GM12878 (cell line): ENCODE results near the gene ITGA4. TPM values are rescaled to one million over a fixed set of nuclear protein-coding genes. Genes with fewer than 3 reads are reported as not detected.

Experiments
- ATAC-seq: fragments of 200-7000 bp; cut with Tn5 transposase; 3 replicates; pipeline ENCODE4 v1.9.1; 2020; ENCODE audit warnings: mild to moderate bottlenecking, moderate library complexity
- BruUV-seq: library from RNA; stranded (reverse); fragments of 400-500 nt; replicated peaks from 2 replicates; lab custom pipeline; 2021; lab: Mats Ljungman, UMichigan
- CTCF ChIA-PET: fragments of 300-600 bp; sonication (Branson Sonifier 250); formaldehyde crosslinking; extraction: SDS; loops from one replicate; lab custom pipeline; 2021; ENCODE audit warnings: inconsistent platforms; lab: Yijun Ruan, JAX
- POLR2A ChIA-PET: fragments of 350-600 bp; formaldehyde crosslinking; extraction: SDS; loops from one replicate; lab custom pipeline; 2021; ENCODE audit warnings: inconsistent platforms; lab: Charles Lee
- RAD21 ChIA-PET: fragments of 300-600 bp; sonication (Branson Sonifier 250); formaldehyde crosslinking; loops from one replicate; lab custom pipeline; 2023; ENCODE audit warnings: antibody characterized with exemption; ENCODE audit not compliant: unreplicated experiment; lab: Charles Lee
- SMC1A ChIA-PET: fragments of 300-600 bp; sonication (Branson Sonifier 250); formaldehyde crosslinking; loops from one replicate; lab custom pipeline; 2023; ENCODE audit not compliant: unreplicated experiment, uncharacterized antibody; lab: Charles Lee
- DNase-seq: peaks from one replicate; pipeline ENCODE4 v3.0.0-alpha.2; 2011; ENCODE audit warnings: low read depth, low spot score
- FAIRE-seq: peaks from 3 replicates; lab custom pipeline; 2011; peaks lifted over from hg19 to GRCh38; lab: Jason Lieb, UNC
- H2AFZ ChIP-seq: 2 replicates; pipeline ENCODE4 v1.6.0; 2011; ENCODE audit warnings: low read depth, low read length, control low read depth; ENCODE audit not compliant: control insufficient read depth
- H3K27ac ChIP-seq: 2 replicates; pipeline ENCODE4 v1.5.1; 2011; ENCODE audit warnings: control low read depth; ENCODE audit not compliant: control insufficient read depth, insufficient read depth
- H3K27me3 ChIP-seq, 2 experiments: replicated peaks in 1 of 2; 2 replicates each; pipeline versions ENCODE4 v1.6.0 to v1.6.1; 2011; ENCODE audit warnings: low read length in 1 of 2; ENCODE audit not compliant: control insufficient read depth in 2 of 2, insufficient read depth in 2 of 2
- H3K36me3 ChIP-seq, 2 experiments: 2 replicates each; pipeline ENCODE4 v1.5.1; 2011; ENCODE audit warnings: low read length in 1 of 2; ENCODE audit not compliant: control insufficient read depth in 2 of 2, insufficient read depth in 2 of 2
- H3K4me1 ChIP-seq: 2 replicates; pipeline ENCODE4 v1.6.1; 2011; ENCODE audit warnings: mild to moderate bottlenecking, low read length, moderate library complexity, mixed read lengths; ENCODE audit not compliant: control insufficient read depth, insufficient read depth
- H3K4me2 ChIP-seq: 2 replicates; pipeline ENCODE4 v1.6.0; 2011; ENCODE audit warnings: control low read depth; ENCODE audit not compliant: control insufficient read depth, insufficient read depth
- H3K4me3 ChIP-seq: fragments of 200-600 bp; sonication (generic); 2 replicates; pipeline ENCODE4 v1.5.1; 2016
- H3K79me2 ChIP-seq: 2 replicates; pipeline ENCODE4 v1.6.0; 2011; ENCODE audit warnings: low read length; ENCODE audit not compliant: control insufficient read depth, insufficient read depth
- H3K9ac ChIP-seq: 2 replicates; pipeline ENCODE4 v1.8.0; 2011; ENCODE audit warnings: low read length, control low read depth, mixed read lengths; ENCODE audit not compliant: control insufficient read depth, insufficient read depth
- H3K9me3 ChIP-seq: replicated peaks from 3 replicates; pipeline ENCODE4 v1.5.1; 2011; ENCODE audit warnings: mild to moderate bottlenecking, low read length; ENCODE audit not compliant: control insufficient read depth, insufficient read depth
- H4K20me1 ChIP-seq: 2 replicates; pipeline ENCODE4 v1.6.0; 2011; ENCODE audit not compliant: control insufficient read depth, insufficient read depth
- CUX1 ChIP-seq: IDR thresholded peaks from 2 replicates; pipeline ENCODE4 v1.6.1; 2012; ENCODE audit warnings: improper control_type of control experiment, low read depth, low read length; ENCODE audit not compliant: insufficient replicate concordance
- IKZF1 ChIP-seq: fragments of 450-650 bp; conservative IDR thresholded peaks from 2 replicates; pipeline ENCODE4 v1.6.1; 2017; ENCODE audit warnings: antibody characterized with exemption, mild to moderate bottlenecking
- WGBS: methylation state at CpG from one replicate; pipeline ENCODE4 v1.1.6; 2016; ENCODE audit warnings: low lambda C conversion rate; ENCODE audit not compliant: insufficient replicate concordance, insufficient coverage; ENCODE audit errors: missing lambda C conversion rate; 5-methylcytosine and 5-hydroxymethylcytosine counted together
- in situ Hi-C: fragments of 300-500 bp; cut with MboI; formaldehyde crosslinking; loops from 9 replicates; pipeline ENCODE4 v1.14.3; 2018; ENCODE audit warnings: mixed read lengths
- intact Hi-C: fragments of 100-400 bp; cut with micrococcal nuclease; formaldehyde crosslinking; loops from one replicate; pipeline ENCODE4 v1.14.2; 2022; ENCODE audit not compliant: unreplicated experiment
- polyA plus RNA-seq, 11 experiments: library from polyadenylated mRNA; depleted of rRNA in 4 of 11; unstranded in 6 of 11; stranded (reverse) in 5 of 11; fragments of >200 nt; fragmentation: Nextera tagmentation in 4 of 11; fragmentation: Illumina TruSeq in 1 of 11; extraction: Ambion mirVana in 4 of 11; extraction: Trizol in 1 of 11; gene quantifications; 1 replicate in 1 of 11; 2 replicates in 10 of 11; pipeline versions ENCODE4 v1.2.1 to v1.2.3, GENCODE V29; 2011 to 2016; ENCODE audit warnings: inconsistent platforms in 2 of 11, missing spikeins in 2 of 11, low read depth in 1 of 11
- total RNA-seq, 4 experiments: library from RNA; depleted of rRNA in 3 of 4; stranded (reverse); fragments of >200 nt in 3 of 4; fragmentation: Illumina TruSeq in 1 of 4; extraction: Trizol in 1 of 4; gene quantifications; 2 replicates each; pipeline versions ENCODE4 v1.2.1 to v1.2.3, GENCODE V29; 2013 to 2021

Gene ITGA4
- total and polyA plus RNA-seq, 10 of the 15 experiments (the other 5 are each of a cell fraction or from before 2014, with no cell fraction given) = 12.4 to 87.9 (median 63.5) TPM

GRCh38 chr2:181552808-181553207 lies 95.6 kb downstream of the ITGA4 start (continued):
- TF ChIP-seq CUX1 = no peak
- TF ChIP-seq, all 136 proteins: peak for 0

DNA sequence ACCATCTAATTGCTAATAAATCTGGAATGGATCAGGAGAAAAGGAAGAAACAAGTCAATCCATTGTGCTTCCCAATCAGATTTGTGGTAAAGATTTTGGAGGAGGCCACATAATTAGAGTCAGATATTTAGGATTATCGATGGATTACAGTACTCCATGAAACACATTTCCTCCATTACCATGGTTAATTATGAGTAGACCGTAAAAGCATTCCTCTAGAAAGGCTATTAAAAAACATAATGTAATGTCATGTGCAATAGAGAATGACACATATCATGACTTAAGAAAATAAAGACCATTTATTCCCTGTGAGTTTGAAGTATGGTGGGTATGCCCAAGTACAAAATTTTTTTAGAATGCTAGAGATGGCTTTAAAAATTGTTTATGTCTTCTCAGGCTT lies 96.1 kb downstream of the ITGA4 start:
- SMC1A ChIA-PET = interaction anchor here (0.6 to 0.7 kb wide), 3 partner anchors 335 to 1067 kb away, joined by 3 read pairs; no protein-coding TSS in a partner anchor
- FAIRE-seq (no peak), DNase-seq (no peak), ATAC-seq (no peak)
- H3K4me3 ChIP-seq = no peak overlapping the region
- 100% methylated on average over 2 of the region's 2 CpGs for WGBS
- H3K4me2 ChIP-seq = no peak overlapping the region
- no peaks in the 10 kb centered on the region for H3K4me1 ChIP-seq
- in situ Hi-C loops = no loop called here
- intact Hi-C loops = no loop called here
- H3K79me2 ChIP-seq = no peaks in the 10 kb centered on the region
- H2AFZ ChIP-seq = no peak overlapping the region
- BruUV-seq = no TSS peak
- CTCF ChIA-PET = interaction anchor here (1.7 kb wide), 1 partner anchor 162 kb away, joined by 5 read pairs; no protein-coding TSS in a partner anchor
- H3K27ac ChIP-seq = no peak overlapping the region
- H3K36me3 ChIP-seq = no peaks in the 10 kb centered on the region; a peak in 1 of 4 replicates
- no peaks in the 10 kb centered on the region for H3K27me3 ChIP-seq
- no peaks in the 10 kb centered on the region for H4K20me1 ChIP-seq
- no peaks in the 10 kb centered on the region for H3K9me3 ChIP-seq
- POLR2A ChIA-PET = no interaction called here
- RAD21 ChIA-PET = interaction anchor here (0.7 kb wide), 3 partner anchors 362 to 532 kb away, joined by 3 to 4 read pairs (median 3); no protein-coding TSS in a partner anchor
- no peak for TF ChIP-seq IKZF1
- TF ChIP-seq, all 136 proteins: peak for 0
- no peak overlapping the region for H3K9ac ChIP-seq
